HepG2 (cell line): Measurements from ENCODE around the gene PPP2R5B. TPM values are rescaled to one million over a fixed set of nuclear protein-coding genes. Genes with fewer than 3 reads are reported as not detected.

ENCODE experiments used
- ARNTL ChIP-seq: sonication (generic); formaldehyde crosslinking; IDR thresholded peaks from 2 replicates; pipeline ENCODE4 v1.4.0; 2020; ENCODE audit warnings: mild to moderate bottlenecking, missing genetic modification reagents
- DNMT1 ChIP-seq: sonication (generic); formaldehyde crosslinking; IDR thresholded peaks from 2 replicates; pipeline ENCODE4 v1.5.1; 2020; ENCODE audit warnings: mild to moderate bottlenecking, missing genetic modification reagents
- ELF1 ChIP-seq: sonication (generic); formaldehyde crosslinking; IDR thresholded peaks from 2 replicates; pipeline ENCODE4 v1.4.0; 2020; ENCODE audit warnings: missing genetic modification reagents
- ETV5 ChIP-seq: IDR thresholded peaks from 2 replicates; pipeline ENCODE4 v1.6.1; 2018; ENCODE audit warnings: missing biosample characterization, missing genetic modification reagents, inconsistent platforms, borderline replicate concordance
- HMGXB4 ChIP-seq, 2 experiments: sonication (generic) in 1 of 2; formaldehyde crosslinking in 1 of 2; IDR thresholded peaks; 2 replicates each; pipeline versions ENCODE4 v1.4.0 to v1.6.1; 2018 to 2020; ENCODE audit warnings: missing genetic modification reagents in 2 of 2, borderline replicate concordance in 1 of 2, low read depth in 1 of 2, mild to moderate bottlenecking in 1 of 2, missing biosample characterization in 1 of 2
- HOXA7 ChIP-seq: sonication (generic); formaldehyde crosslinking; IDR thresholded peaks from 2 replicates; pipeline ENCODE4 v1.8.1; 2022; ENCODE audit warnings: mild to moderate bottlenecking, missing genetic modification reagents, moderate library complexity
- MXD4 ChIP-seq: IDR thresholded peaks from 2 replicates; pipeline ENCODE4 v1.6.1; 2016; ENCODE audit warnings: mild to moderate bottlenecking, missing biosample characterization, missing genetic modification reagents
- NPAS2 ChIP-seq: sonication (generic); formaldehyde crosslinking; IDR thresholded peaks from 2 replicates; pipeline ENCODE4 v1.8.0; 2022; ENCODE audit warnings: mild to moderate bottlenecking, missing genetic modification reagents, borderline replicate concordance
- PHF20 ChIP-seq: sonication (generic); formaldehyde crosslinking; IDR thresholded peaks from 2 replicates; pipeline ENCODE4 v1.5.0; 2020; ENCODE audit warnings: mild to moderate bottlenecking, missing genetic modification reagents
- RCOR2 ChIP-seq: IDR thresholded peaks from 2 replicates; pipeline ENCODE4 v1.6.1; 2016; ENCODE audit warnings: missing biosample characterization, missing genetic modification reagents
- REL ChIP-seq: sonication (generic); formaldehyde crosslinking; conservative IDR thresholded peaks from 2 replicates; pipeline ENCODE4 v1.8.0; 2022; ENCODE audit warnings: mild to moderate bottlenecking, missing genetic modification reagents, moderate library complexity
- SAP130 ChIP-seq: IDR thresholded peaks from 2 replicates; pipeline ENCODE4 v1.6.1; 2016; ENCODE audit warnings: low read depth
- SP5 ChIP-seq: IDR thresholded peaks from 2 replicates; pipeline ENCODE4 v1.6.1; 2016; ENCODE audit warnings: low read depth, borderline replicate concordance
- STAG1 ChIP-seq: sonication (generic); formaldehyde crosslinking; IDR thresholded peaks from 2 replicates; pipeline ENCODE4 v1.4.0; 2020; ENCODE audit warnings: missing genetic modification reagents
- TBL1XR1 ChIP-seq: fragments of 150-350 bp; IDR thresholded peaks from 2 replicates; pipeline ENCODE4 v1.6.1; 2014; ENCODE audit warnings: borderline replicate concordance, low read length; ENCODE audit not compliant: partially characterized antibody
- TEAD3 ChIP-seq: optimal IDR thresholded peaks from 2 replicates; pipeline ENCODE3; 2016; ENCODE audit warnings: borderline replicate concordance
- TFDP1 ChIP-seq: IDR thresholded peaks from 2 replicates; pipeline ENCODE4 v1.6.1; 2016; ENCODE audit warnings: missing compliant biosample characterization, missing genetic modification reagents, borderline replicate concordance
- TOE1 ChIP-seq: sonication (generic); formaldehyde crosslinking; IDR thresholded peaks from 2 replicates; pipeline ENCODE4 v1.4.0; 2020; ENCODE audit warnings: mild to moderate bottlenecking, missing genetic modification reagents
- ZBTB7B ChIP-seq: sonication (generic); formaldehyde crosslinking; IDR thresholded peaks from 2 replicates; pipeline ENCODE4 v1.4.0; 2020; ENCODE audit warnings: missing genetic modification reagents
- ZEB1 ChIP-seq: IDR thresholded peaks from 2 replicates; pipeline ENCODE4 v1.6.1; 2012; ENCODE audit warnings: mild to moderate bottlenecking, low read depth, inconsistent platforms; ENCODE audit not compliant: insufficient replicate concordance
- ZFP91 ChIP-seq: sonication (generic); formaldehyde crosslinking; IDR thresholded peaks from 2 replicates; pipeline ENCODE4 v1.9.0; 2022; ENCODE audit warnings: missing genetic modification reagents, mild to moderate bottlenecking, borderline replicate concordance
- ZMYM4 ChIP-seq: sonication (generic); formaldehyde crosslinking; IDR thresholded peaks from 2 replicates; pipeline ENCODE4 v1.8.1; 2023; ENCODE audit warnings: mild to moderate bottlenecking, missing genetic modification reagents
- ZNF205 ChIP-seq: IDR thresholded peaks from 2 replicates; pipeline ENCODE4 v1.6.1; 2018; ENCODE audit warnings: missing biosample characterization, missing genetic modification reagents
- ZNF263 ChIP-seq: sonication (generic); formaldehyde crosslinking; IDR thresholded peaks from 2 replicates; pipeline ENCODE4 v1.4.0; 2020; ENCODE audit warnings: missing genetic modification reagents
- ZNF768 ChIP-seq: sonication (generic); formaldehyde crosslinking; IDR thresholded peaks from 2 replicates; pipeline ENCODE4 v1.4.0; 2020; ENCODE audit warnings: missing genetic modification reagents
- ZNF772 ChIP-seq: sonication (generic); formaldehyde crosslinking; IDR thresholded peaks from 2 replicates; pipeline ENCODE4 v1.5.0; 2020; ENCODE audit warnings: mild to moderate bottlenecking, missing genetic modification reagents
- ZSCAN21 ChIP-seq: sonication (generic); formaldehyde crosslinking; IDR thresholded peaks from 2 replicates; pipeline ENCODE4 v1.8.0; 2022; ENCODE audit warnings: mild to moderate bottlenecking, missing genetic modification reagents, moderate library complexity, borderline replicate concordance
- polyA plus RNA-seq, 8 experiments: library from polyadenylated mRNA; depleted of rRNA in 3 of 8; stranded (reverse) in 7 of 8; unstranded in 1 of 8; fragments of >200 nt; fragmentation: Illumina TruSeq in 4 of 8; extraction: Trizol in 4 of 8; gene quantifications; 2 replicates each; pipeline versions ENCODE4 v1.2.1 to v1.2.3, GENCODE V29; 2011 to 2016; ENCODE audit warnings: low read depth in 4 of 8, missing spikeins in 1 of 8, mixed read lengths in 1 of 8; ENCODE audit not compliant: insufficient read depth in 1 of 8
- total RNA-seq, 5 experiments: library from RNA; depleted of rRNA; stranded (reverse); fragments of >200 nt; fragmentation: Illumina TruSeq; extraction: Trizol; gene quantifications; 2 replicates each; pipeline ENCODE4 v1.2.3, GENCODE V29; 2016; ENCODE audit warnings: low read depth in 1 of 5

PPP2R5B gene
- total and polyA plus RNA-seq, 2 of the 13 experiments (the other 11 are each of a cell fraction or from before 2014, with no cell fraction given), result 2.3 to 8.3 TPM

- TF ChIP-seq PHF20 (0 out of 2 replicates have a peak, but pooled peaks have one; percentile 32), ELF1 (CRISPR knock-in tag) (peak; percentile 34; the same call in 1 of the 2 replicates), ETV5 (CRISPR knock-in tag) (0 out of 2 replicates have a peak, but pooled peaks have one; percentile 16), ZNF768 (CRISPR knock-in tag) (peak; percentile 80), TFDP1 (CRISPR knock-in tag) (0 out of 2 replicates have a peak, but pooled peaks have one; percentile 13), HMGXB4 (CRISPR knock-in tag; IDR thresholded peaks at IDR 0.05; ENCODE audit: borderline replicate concordance in 1 of 2, low read depth in 1 of 2) (peak in 1 of 2 experiments; percentile 37; a peak in 1 of 4 replicates), ZNF772 (0 out of 2 replicates have a peak, but pooled peaks have one; percentile 55), ZFP91 (CRISPR knock-in tag) (peak; percentile 46; the same call in 1 of the 2 replicates), ZMYM4 (CRISPR knock-in tag) (0 out of 2 replicates have a peak, but pooled peaks have one; percentile 31), ZNF205 (0 out of 2 replicates have a peak, but pooled peaks have one; percentile 34), ARNTL (CRISPR knock-in tag) (no peak), TOE1 (0 out of 2 replicates have a peak, but pooled peaks have one; percentile 60), RCOR2 (CRISPR knock-in tag) (no peak), HOXA7 (CRISPR knock-in tag) (no peak), ZBTB7B (peak; percentile 74), MXD4 (CRISPR knock-in tag) (peak; percentile 53; the same call in 1 of the 2 replicates), ZNF263 (CRISPR knock-in tag) (peak; percentile 36; the same call in 1 of the 2 replicates), NPAS2 (CRISPR knock-in tag) (no peak), REL (no peak), STAG1 (CRISPR knock-in tag) (peak; percentile 33), DNMT1 (0 out of 2 replicates have a peak, but pooled peaks have one; percentile 29), TBL1XR1 (no peak), SP5 (CRISPR knock-in tag) (peak; percentile 59), TEAD3 (CRISPR knock-in tag) (peak; percentile 40), ZSCAN21 (CRISPR knock-in tag) (peak; percentile 25; the same call in 1 of the 2 replicates), SAP130 (peak; percentile 41; the same call in 1 of the 2 replicates), ZEB1 (peak; percentile 41)
These were observed 11.0 kb downstream of the PPP2R5B start, which contains the start of gene GPHA2 (continued) for GRCh38 chr11:64935359-64936081.
